Esophagus muscularis mucosa (tissue), 4 donors: Measurements from ENCODE around the gene C2CD3. TPM values are rescaled to one million over a fixed set of nuclear protein-coding genes. Genes with fewer than 3 reads are reported as not detected.
"Not testable (repeated sequence)": the region's sequence is repeated elsewhere in the genome, so short reads cannot be mapped to it uniquely, and the experiment has no call there.

Experiments
- DNase-seq: peaks from one replicate; pipeline ENCODE4 v3.0.0-alpha.2; 2017; ENCODE audit errors: extremely low spot score
- H3K27ac ChIP-seq, 4 donors: fragments of 200-600 bp; sonication (generic); replicated peaks in 1 of 4; 1 replicate in 3 of 4; 2 replicates in 1 of 4; pipeline ENCODE4 v1.5.1; 2016 to 2019; ENCODE audit warnings: mild to moderate bottlenecking in 1 of 4
- H3K27me3 ChIP-seq, 4 donors: fragments of 200-600 bp; sonication (generic); one replicate each; pipeline versions ENCODE4 v1.5.1 to v1.6.0; 2016 to 2019
- H3K36me3 ChIP-seq, 4 donors: fragments of 200-600 bp; sonication (generic); one replicate each; pipeline ENCODE4 v1.5.1; 2016 to 2019
- H3K4me1 ChIP-seq, 4 donors: fragments of 200-600 bp; sonication (generic); one replicate each; pipeline ENCODE4 v1.5.1; 2016 to 2019
- H3K4me3 ChIP-seq, 4 donors: fragments of 200-600 bp; sonication (generic); 1 replicate in 2 of 4; 2 replicates in 2 of 4; pipeline ENCODE4 v1.5.1; 2016 to 2019; ENCODE audit warnings: mild to moderate bottlenecking in 4 of 4, moderate library complexity in 1 of 4
- H3K9me3 ChIP-seq, 4 donors: fragments of 200-600 bp; sonication (generic); 1 replicate in 3 of 4; 2 replicates in 1 of 4; pipeline ENCODE4 v1.5.1; 2016 to 2019
- EP300 ChIP-seq: sonication (generic); formaldehyde crosslinking; IDR thresholded peaks from one replicate; pipeline ENCODE4 v1.6.1; 2017; ENCODE audit warnings: antibody characterized with exemption
- POLR2A ChIP-seq: fragments of 450-650 bp; IDR thresholded peaks from one replicate; pipeline ENCODE4 v1.6.1; 2017; ENCODE audit warnings: antibody characterized with exemption, moderate library complexity, mild to moderate bottlenecking, low read depth
- POLR2AphosphoS5 ChIP-seq, 2 donors: sonication (generic); formaldehyde crosslinking; IDR thresholded peaks; one replicate each; pipeline ENCODE4 v1.6.1; 2017; ENCODE audit warnings: antibody characterized with exemption in 2 of 2
- WGBS: methylation state at CpG from one replicate; pipeline ENCODE4 v1.1.5; 2018; 5-methylcytosine and 5-hydroxymethylcytosine counted together
- intact Hi-C: fragments of 100-400 bp; cut with DNase I; formaldehyde crosslinking; loops from one replicate; pipeline ENCODE4 v1.15.1; 2023
- total RNA-seq, 4 donors: library from RNA; depleted of rRNA; stranded (reverse); fragments of >200 nt; gene quantifications; one replicate each; pipeline versions ENCODE4 v1.1.0 to v1.2.1, GENCODE V29; 2016
- TF ChIP-seq, protein P1 (sequence below), 3 experiments: fragments of 200-600 bp in 2 of 3; fragments of 450-650 bp in 1 of 3; sonication (generic) in 2 of 3; IDR thresholded peaks; one replicate each; pipeline ENCODE4 v1.5.1; 2017 to 2019; ENCODE audit warnings: antibody characterized with exemption in 3 of 3, mild to moderate bottlenecking in 2 of 3, moderate library complexity in 1 of 3

Gene C2CD3
- total RNA-seq, 4 donors from 2014 or later, result 17.9 to 31.5 (median 22.4) TPM

DNA sequence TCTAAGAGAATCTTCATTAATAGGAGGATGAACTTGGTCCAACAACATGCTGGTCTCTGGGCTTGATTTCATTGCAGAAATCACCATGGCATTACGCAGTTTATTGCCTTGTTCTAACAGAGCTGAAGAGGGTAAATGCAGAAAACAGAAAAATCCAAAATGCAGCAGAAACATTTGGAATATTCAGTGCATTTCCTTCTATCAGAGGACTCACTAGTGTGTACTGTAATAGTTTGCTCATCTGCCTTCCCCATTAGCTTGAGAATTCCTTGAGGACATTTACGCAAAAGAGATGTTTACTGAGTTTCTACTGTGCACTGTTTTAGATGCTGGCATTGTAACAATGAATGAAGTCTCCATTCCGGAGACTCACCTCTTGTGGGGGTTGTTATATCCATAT, 37.4 kb downstream of the C2CD3 start:
- H3K27ac ChIP-seq, result no peak overlapping the region
- peaks cover 7 to 20% (median 7%) of the 10 kb centered on the region in 4 donors for H3K4me1 ChIP-seq
- no peaks in the 10 kb centered on the region for H3K27me3 ChIP-seq
- no peak for DNase-seq
- H3K4me3 ChIP-seq, result no peak overlapping the region
- H3K9me3 ChIP-seq, result no peaks in the 10 kb centered on the region
- H3K36me3 ChIP-seq, result peaks cover 8 to 65% (median 32%) of the 10 kb centered on the region in 4 donors
- intact Hi-C loops, result no loop called here
- TF ChIP-seq POLR2AphosphoS5 (IDR thresholded peaks at IDR 0.05) (no peak), POLR2A (no peak)
- 94% methylated on average over 3 of the region's 3 CpGs for WGBS

DNA sequence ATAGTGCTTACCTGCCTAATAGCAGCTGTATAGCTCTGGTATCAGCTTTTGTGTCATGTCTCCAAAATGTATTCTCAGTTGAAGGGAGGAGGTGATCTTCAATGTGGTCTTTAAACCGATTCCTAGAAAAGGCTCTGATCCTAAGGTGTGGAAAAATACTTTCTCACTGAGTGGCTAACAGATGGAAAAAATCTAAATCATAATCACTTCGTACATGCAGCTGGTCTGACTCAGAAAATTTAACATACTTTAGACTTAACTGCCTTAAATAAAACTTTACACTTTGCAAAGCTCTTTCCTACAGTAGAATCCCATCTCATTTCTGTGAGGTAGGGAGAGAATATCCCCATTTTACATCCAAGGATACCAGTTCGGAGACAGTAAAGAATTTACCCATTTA, 38.0 kb downstream of the C2CD3 start:
- Histone ChIP-seq H3K9me3 (no peaks in the 10 kb centered on the region), H3K27me3 (no peaks in the 10 kb centered on the region), H3K4me3 (no peak overlapping the region), H3K27ac (no peak overlapping the region), H3K36me3 (peaks cover 8 to 60% (median 32%) of the 10 kb centered on the region in 4 donors), H3K4me1 (peaks cover under 1 to 14% (median under 1%) of the 10 kb centered on the region in 4 donors)
- TF ChIP-seq POLR2A (no peak), POLR2AphosphoS5 (IDR thresholded peaks at IDR 0.05) (no peak), EP300 (no peak)
- TF ChIP-seq, protein P1, sequence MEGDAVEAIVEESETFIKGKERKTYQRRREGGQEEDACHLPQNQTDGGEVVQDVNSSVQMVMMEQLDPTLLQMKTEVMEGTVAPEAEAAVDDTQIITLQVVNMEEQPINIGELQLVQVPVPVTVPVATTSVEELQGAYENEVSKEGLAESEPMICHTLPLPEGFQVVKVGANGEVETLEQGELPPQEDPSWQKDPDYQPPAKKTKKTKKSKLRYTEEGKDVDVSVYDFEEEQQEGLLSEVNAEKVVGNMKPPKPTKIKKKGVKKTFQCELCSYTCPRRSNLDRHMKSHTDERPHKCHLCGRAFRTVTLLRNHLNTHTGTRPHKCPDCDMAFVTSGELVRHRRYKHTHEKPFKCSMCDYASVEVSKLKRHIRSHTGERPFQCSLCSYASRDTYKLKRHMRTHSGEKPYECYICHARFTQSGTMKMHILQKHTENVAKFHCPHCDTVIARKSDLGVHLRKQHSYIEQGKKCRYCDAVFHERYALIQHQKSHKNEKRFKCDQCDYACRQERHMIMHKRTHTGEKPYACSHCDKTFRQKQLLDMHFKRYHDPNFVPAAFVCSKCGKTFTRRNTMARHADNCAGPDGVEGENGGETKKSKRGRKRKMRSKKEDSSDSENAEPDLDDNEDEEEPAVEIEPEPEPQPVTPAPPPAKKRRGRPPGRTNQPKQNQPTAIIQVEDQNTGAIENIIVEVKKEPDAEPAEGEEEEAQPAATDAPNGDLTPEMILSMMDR (IDR thresholded peaks at IDR 0.05), result no peak
- no peak for DNase-seq
- intact Hi-C loops, result no loop called here
- 73% methylated on average over 3 of the region's 3 CpGs for WGBS

GRCh38 chr11:74129121-74129520, 41.7 kb downstream of the C2CD3 start:
- H3K9me3 ChIP-seq, DNase-seq, H3K27ac ChIP-seq, intact Hi-C loops, H3K4me3 ChIP-seq, H3K4me1 ChIP-seq, H3K27me3 ChIP-seq: not testable (repeated sequence)
- peaks cover 8 to 38% (median 24%) of the 10 kb centered on the region in 4 donors for H3K36me3 ChIP-seq
- no CpG with 5 or more reads among the region's 33 CpGs for WGBS

DNA sequence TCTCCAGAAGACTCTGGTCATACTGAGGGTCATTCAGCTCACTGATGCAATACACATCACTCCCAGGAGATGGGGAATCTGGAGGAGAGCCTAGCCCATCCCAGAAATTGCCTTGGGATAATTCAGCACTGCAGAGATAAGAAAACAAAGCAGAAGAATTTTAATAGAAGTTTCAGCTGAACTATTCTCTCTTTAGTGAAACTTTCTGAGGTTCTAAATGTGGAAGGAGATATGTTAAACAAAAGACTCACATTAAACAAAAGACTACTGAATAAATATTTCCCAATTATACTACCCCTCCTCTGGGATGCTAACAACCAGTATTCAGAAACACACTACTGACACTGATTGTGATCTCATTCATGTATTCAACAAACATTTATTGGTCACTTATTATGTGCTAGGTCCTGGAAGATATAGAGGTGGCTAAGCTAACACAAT, 47.8 kb downstream of the C2CD3 start:
- H3K4me3 ChIP-seq, result no peak overlapping the region
- peaks cover 0 to 22% (median 12%) of the 10 kb centered on the region in 4 donors for H3K36me3 ChIP-seq
- H3K27me3 ChIP-seq, result no peaks in the 10 kb centered on the region
- no peak for DNase-seq
- intact Hi-C loops, result no loop called here
- no peaks in the 10 kb centered on the region for H3K9me3 ChIP-seq
- TF ChIP-seq EP300 (no peak), POLR2AphosphoS5 (IDR thresholded peaks at IDR 0.05) (no peak), POLR2A (no peak)
- TF ChIP-seq, protein P1 (IDR thresholded peaks at IDR 0.05), result no peak
- no peak overlapping the region for H3K27ac ChIP-seq
- no peaks in the 10 kb centered on the region for H3K4me1 ChIP-seq

- TF ChIP-seq POLR2A (no peak), EP300 (no peak), POLR2AphosphoS5 (IDR thresholded peaks at IDR 0.05) (no peak)
- TF ChIP-seq, protein P1 (IDR thresholded peaks at IDR 0.05), result no peak
- intact Hi-C loops, result no loop called here
- no peaks in the 10 kb centered on the region for H3K9me3 ChIP-seq
These were observed 49.0 kb downstream of the C2CD3 start for GRCh38 chr11:74121804-74122203.

DNA sequence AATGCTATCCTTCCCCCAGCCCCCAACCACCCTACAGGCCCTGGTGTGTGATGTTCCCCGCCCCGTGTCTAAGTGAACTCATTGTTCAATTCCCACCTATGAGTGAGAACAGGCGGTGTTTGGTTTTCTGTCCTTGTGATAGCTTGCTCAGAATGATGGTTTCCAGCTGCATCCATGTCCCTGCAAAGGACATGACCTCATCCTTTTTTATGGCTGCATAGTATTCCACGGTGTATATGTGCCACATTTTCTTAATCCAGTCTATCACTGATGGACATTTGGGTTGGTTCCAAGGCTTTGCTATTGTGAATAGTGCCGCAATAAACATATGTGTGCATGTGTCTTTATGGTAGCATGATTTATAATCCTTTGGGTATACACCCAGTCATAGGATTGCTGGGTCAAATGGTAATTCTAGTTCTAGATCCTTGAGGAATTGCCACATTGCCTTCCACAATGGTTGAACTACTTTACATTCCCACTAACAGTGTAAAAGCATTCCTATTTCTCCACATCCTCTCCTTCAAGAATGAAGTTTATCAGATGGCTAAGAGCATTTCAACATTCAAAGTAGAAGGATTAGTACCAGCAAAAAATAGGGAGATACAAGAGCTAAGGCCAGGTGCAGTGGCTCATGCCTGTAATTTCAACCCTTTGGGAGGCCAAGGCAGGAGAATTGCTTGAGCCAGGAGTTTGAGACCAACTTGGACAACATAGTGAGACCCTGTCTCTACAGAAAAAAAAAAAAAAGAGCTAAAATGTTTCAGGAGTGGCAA, 50.4 kb downstream of the C2CD3 start:
- H3K27me3 ChIP-seq, intact Hi-C loops, H3K4me1 ChIP-seq, DNase-seq, H3K27ac ChIP-seq, H3K4me3 ChIP-seq, H3K9me3 ChIP-seq: not testable (repeated sequence)
- peaks cover 13 to 41% (median 26%) of the 10 kb centered on the region in 4 donors for H3K36me3 ChIP-seq
- WGBS, result 100% methylated on average over 5 of the region's 5 CpGs

More at GRCh38 chr11:74121804-74122203, 49.0 kb downstream of the C2CD3 start:
- 95% methylated on average over 5 of the region's 5 CpGs for WGBS
- H3K4me3 ChIP-seq, result no peak overlapping the region
- H3K36me3 ChIP-seq, result peaks cover 7 to 31% (median 20%) of the 10 kb centered on the region in 4 donors
- H3K27me3 ChIP-seq, result no peaks in the 10 kb centered on the region
- DNase-seq, result no peak
- H3K4me1 ChIP-seq, result no peaks in the 10 kb centered on the region
- H3K27ac ChIP-seq, result no peak overlapping the region
